Gastrocnemius medialis (tissue), 4 donors: Measurements from ENCODE around the gene CDO1. TPM values are rescaled to one million over a fixed set of nuclear protein-coding genes. Genes with fewer than 3 reads are reported as not detected.

Experiments
- ATAC-seq, 2 donors: fragments of 150-250 bp; one replicate each; pipeline ENCODE4 v1.9.1; 2016
- DNase-seq, 2 donors: peaks; one replicate each; pipeline ENCODE4 v3.0.0-alpha.2; 2019
- H3K27ac ChIP-seq, 4 donors: fragments of 200-600 bp; sonication (generic); 1 replicate in 1 of 4; 2 replicates in 3 of 4; pipeline ENCODE4 v1.5.1; 2016 to 2018; ENCODE audit warnings: mild to moderate bottlenecking in 2 of 4, moderate library complexity in 1 of 4
- H3K27me3 ChIP-seq, 3 donors: fragments of 200-600 bp; sonication (generic) in 2 of 3; 1 replicate in 1 of 3; 2 replicates in 2 of 3; pipeline versions ENCODE4 v1.5.1 to v1.6.0; 2016 to 2019; ENCODE audit warnings: mild to moderate bottlenecking in 1 of 3, moderate library complexity in 1 of 3
- H3K36me3 ChIP-seq, 2 donors: fragments of 200-600 bp; sonication (generic) in 1 of 2; one replicate each; pipeline ENCODE4 v1.5.1; 2017 to 2018
- H3K4me1 ChIP-seq, 2 donors: fragments of 200-600 bp; sonication (generic) in 1 of 2; one replicate each; pipeline ENCODE4 v1.5.1; 2016 to 2017; ENCODE audit warnings: mild to moderate bottlenecking in 2 of 2
- H3K4me3 ChIP-seq, 4 donors: fragments of 200-600 bp; sonication (generic) in 3 of 4; 1 replicate in 1 of 4; 2 replicates in 3 of 4; pipeline ENCODE4 v1.5.1; 2016 to 2019; ENCODE audit warnings: mild to moderate bottlenecking in 2 of 4
- H3K9me3 ChIP-seq, 3 donors: fragments of 200-600 bp; sonication (generic) in 2 of 3; 1 replicate in 1 of 3; 2 replicates in 2 of 3; pipeline ENCODE4 v1.5.1; 2016 to 2019
- POLR2A ChIP-seq, 2 donors: fragments of 450-650 bp; IDR thresholded peaks; one replicate each; pipeline ENCODE4 v1.6.1; 2017; ENCODE audit warnings: antibody characterized with exemption in 2 of 2, mild to moderate bottlenecking in 2 of 2, moderate library complexity in 2 of 2
- in situ Hi-C, 4 donors: fragments of 200-750 bp; cut with MboI; loops; one replicate each; pipeline versions ENCODE4 v1.15.0 to v1.8.0; 2017; ENCODE audit warnings: low sequenced_read_pairs in 4 of 4
- intact Hi-C: fragments of 100-400 bp; cut with DNase I; formaldehyde crosslinking; loops from one replicate; pipeline ENCODE4 v1.15.1; 2023; ENCODE audit warnings: low total_unique reads
- total RNA-seq, 4 donors: library from RNA; depleted of rRNA; stranded (reverse); fragments of >200 nt; gene quantifications; one replicate each; pipeline versions ENCODE4 v1.1.0 to v1.2.3, GENCODE V29; 2016
- TF ChIP-seq, protein P1 (sequence below), 5 experiments: fragments of 450-650 bp in 3 of 5; fragments of 200-600 bp in 2 of 5; sonication (generic) in 2 of 5; IDR thresholded peaks in 4 of 5; conservative IDR thresholded peaks in 1 of 5; 1 replicate in 4 of 5; 2 replicates in 1 of 5; pipeline ENCODE4 v1.5.1; 2016 to 2019; ENCODE audit warnings: antibody characterized with exemption in 5 of 5, mild to moderate bottlenecking in 3 of 5, moderate library complexity in 3 of 5

CDO1 gene
- total RNA-seq, 4 donors from 2014 or later: 21.6 to 28.4 (median 23.7) TPM

- no peak for DNase-seq
- in situ Hi-C loops (loop anchor here in 1 of 4 donors (25.0 kb wide), 1 partner anchor 545 kb away; no protein-coding TSS in a partner anchor), intact Hi-C loops (loop anchor here (2.0 kb wide), 1 partner anchor 14 kb away; no protein-coding TSS in a partner anchor)
- H3K4me3 ChIP-seq: no peak overlapping the region
- peaks cover 32 to 36% of the 10 kb centered on the region in 2 donors for H3K4me1 ChIP-seq
- no peaks in the 10 kb centered on the region for H3K36me3 ChIP-seq
- H3K27me3 ChIP-seq: no peaks in the 10 kb centered on the region
- H3K27ac ChIP-seq: no peak overlapping the region
- TF ChIP-seq POLR2A (IDR thresholded peaks at IDR 0.05): no peak
- TF ChIP-seq, protein P1, sequence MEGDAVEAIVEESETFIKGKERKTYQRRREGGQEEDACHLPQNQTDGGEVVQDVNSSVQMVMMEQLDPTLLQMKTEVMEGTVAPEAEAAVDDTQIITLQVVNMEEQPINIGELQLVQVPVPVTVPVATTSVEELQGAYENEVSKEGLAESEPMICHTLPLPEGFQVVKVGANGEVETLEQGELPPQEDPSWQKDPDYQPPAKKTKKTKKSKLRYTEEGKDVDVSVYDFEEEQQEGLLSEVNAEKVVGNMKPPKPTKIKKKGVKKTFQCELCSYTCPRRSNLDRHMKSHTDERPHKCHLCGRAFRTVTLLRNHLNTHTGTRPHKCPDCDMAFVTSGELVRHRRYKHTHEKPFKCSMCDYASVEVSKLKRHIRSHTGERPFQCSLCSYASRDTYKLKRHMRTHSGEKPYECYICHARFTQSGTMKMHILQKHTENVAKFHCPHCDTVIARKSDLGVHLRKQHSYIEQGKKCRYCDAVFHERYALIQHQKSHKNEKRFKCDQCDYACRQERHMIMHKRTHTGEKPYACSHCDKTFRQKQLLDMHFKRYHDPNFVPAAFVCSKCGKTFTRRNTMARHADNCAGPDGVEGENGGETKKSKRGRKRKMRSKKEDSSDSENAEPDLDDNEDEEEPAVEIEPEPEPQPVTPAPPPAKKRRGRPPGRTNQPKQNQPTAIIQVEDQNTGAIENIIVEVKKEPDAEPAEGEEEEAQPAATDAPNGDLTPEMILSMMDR (IDR thresholded peaks at IDR 0.05 in 4 of 5, conservative IDR thresholded peaks at IDR 0.05 in 1 of 5): no peak
- no peak for ATAC-seq
- peaks cover 0 to 9% (median 0%) of the 10 kb centered on the region in 3 donors for H3K9me3 ChIP-seq
Measured at GRCh38 chr5:115857057-115857479, 40.6 kb upstream of the CDO1 start.

- Histone ChIP-seq H3K4me3 (no peak overlapping the region), H3K4me1 (peaks cover 36 to 43% of the 10 kb centered on the region in 2 donors), H3K9me3 (peaks cover 0 to 9% (median 0%) of the 10 kb centered on the region in 3 donors), H3K27ac (peak overlapping the region in 1 of 4 donors; percentile 7), H3K27me3 (no peaks in the 10 kb centered on the region), H3K36me3 (no peaks in the 10 kb centered on the region)
- TF ChIP-seq, protein P1 (IDR thresholded peaks at IDR 0.05 in 4 of 5, conservative IDR thresholded peaks at IDR 0.05 in 1 of 5): no peak
- no peak for TF ChIP-seq POLR2A (IDR thresholded peaks at IDR 0.05)
- ATAC-seq (peak; percentile 68 to 84), DNase-seq (no peak)
- intact Hi-C loops: loop anchor here (2.0 kb wide), 1 partner anchor 13 kb away; no protein-coding TSS in a partner anchor
- in situ Hi-C loops: loop anchor here in 1 of 4 donors (25.0 kb wide), 1 partner anchor 544 kb away; no protein-coding TSS in a partner anchor
Measured at GRCh38 chr5:115855959-115856358, 39.5 kb upstream of the CDO1 start.

GRCh38 chr5:115854139-115854538 is 37.7 kb upstream of the CDO1 start:
- in situ Hi-C loops: loop anchor here in 1 of 4 donors (25.0 kb wide), 1 partner anchor 542 kb away; no protein-coding TSS in a partner anchor
- ATAC-seq: no peak

DNA sequence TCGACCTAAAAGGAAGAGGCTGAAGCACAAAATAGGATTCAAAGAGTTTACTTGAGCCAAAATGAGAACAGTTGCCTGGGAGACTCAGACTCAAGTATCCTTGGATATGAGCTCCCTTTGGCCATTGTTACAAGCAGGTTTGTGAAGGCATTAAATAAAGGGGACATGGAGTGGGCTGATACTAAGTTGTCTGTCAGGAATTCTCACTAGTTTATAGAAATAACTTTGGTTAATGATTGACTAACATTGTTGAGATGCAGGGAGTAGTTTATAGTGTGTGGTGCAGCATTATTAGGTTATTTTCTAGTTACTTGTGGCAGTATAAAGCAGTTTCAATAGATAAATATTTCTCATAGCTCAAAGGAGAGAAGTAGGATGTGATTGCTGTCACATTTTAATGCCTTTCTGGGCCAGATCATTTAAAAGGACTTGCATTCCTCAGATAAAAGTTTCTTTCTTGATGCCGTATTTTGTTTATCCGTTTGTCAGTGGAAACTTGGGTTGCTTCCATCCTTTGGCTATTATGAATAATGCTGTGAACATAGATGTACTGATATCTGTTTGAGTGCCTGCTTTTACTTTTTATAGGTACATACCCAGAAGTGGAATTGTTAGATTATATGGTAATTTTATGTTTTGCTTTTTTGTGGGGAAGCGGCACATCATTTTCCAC is 34.4 kb upstream of the CDO1 start:
- ATAC-seq (no peak), DNase-seq (no peak)
- intact Hi-C loops: no loop called here
- H3K4me3 ChIP-seq: no peak overlapping the region
- no peaks in the 10 kb centered on the region for H3K36me3 ChIP-seq
- H3K27me3 ChIP-seq: no peaks in the 10 kb centered on the region
- no peak overlapping the region for H3K27ac ChIP-seq
- peaks cover 12 to 16% of the 10 kb centered on the region in 2 donors for H3K4me1 ChIP-seq
- TF ChIP-seq POLR2A (IDR thresholded peaks at IDR 0.05): no peak
- TF ChIP-seq, protein P1 (IDR thresholded peaks at IDR 0.05 in 4 of 5, conservative IDR thresholded peaks at IDR 0.05 in 1 of 5): no peak
- H3K9me3 ChIP-seq: peaks cover 0 to 9% (median 0%) of the 10 kb centered on the region in 3 donors
- in situ Hi-C loops: loop anchor here in 1 of 4 donors (25.0 kb wide), 1 partner anchor 539 kb away; no protein-coding TSS in a partner anchor

More at GRCh38 chr5:115854139-115854538, 37.7 kb upstream of the CDO1 start:
- Histone ChIP-seq H3K4me1 (peaks cover 32 to 40% of the 10 kb centered on the region in 2 donors), H3K9me3 (peaks cover 0 to 9% (median 0%) of the 10 kb centered on the region in 3 donors), H3K27ac (no peak overlapping the region), H3K27me3 (no peaks in the 10 kb centered on the region), H3K4me3 (no peak overlapping the region), H3K36me3 (no peaks in the 10 kb centered on the region)
- no peak for DNase-seq
- no peak for TF ChIP-seq POLR2A (IDR thresholded peaks at IDR 0.05)
- TF ChIP-seq, protein P1 (IDR thresholded peaks at IDR 0.05 in 4 of 5, conservative IDR thresholded peaks at IDR 0.05 in 1 of 5): no peak
- intact Hi-C loops: no loop called here
